ENCODE results near the gene NGF. TPM values are rescaled to one million over a fixed set of nuclear protein-coding genes. Genes with fewer than 3 reads are reported as not detected.
A peak's percentile ranks its signal among the peaks of the same experiment; 100 is the strongest.

NGF gene
- total and polyA plus RNA-seq, 2 of the 4 experiments (the other 2 are of a cell fraction): 12.5 to 21.7 TPM

DNA sequence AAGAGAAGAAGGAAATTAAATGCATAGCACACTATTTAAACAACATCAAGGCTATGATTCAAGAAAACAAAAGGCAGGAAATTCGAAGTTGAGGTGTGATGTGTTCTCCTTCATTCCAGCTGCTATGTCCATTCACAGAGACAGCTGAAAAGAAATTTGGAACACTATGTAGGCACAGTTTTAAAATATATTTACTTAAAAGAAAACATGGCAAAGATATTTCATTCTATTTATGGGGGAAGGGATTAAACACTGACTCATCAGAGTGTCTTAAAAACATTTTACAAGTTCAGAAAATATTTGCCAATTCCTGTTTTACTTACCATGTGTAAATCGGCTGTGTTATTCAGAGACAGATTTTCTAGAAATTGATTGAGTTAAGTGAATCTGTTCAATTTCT, 39.4 kb upstream of the NGF start:
- H4K5ac ChIP-seq (ENCODE audit: low read depth, low read length): no peak overlapping the region
- H3K14ac ChIP-seq (replicated peaks; ENCODE audit: low read depth, low read length): 0 out of 2 replicates have a peak overlapping the region, but pooled peaks have one; percentile 21
- DNase-seq: peak; percentile 53
- peak; percentile 59 for ATAC-seq (ENCODE audit: low read depth)
- H3K18ac ChIP-seq (ENCODE audit: low read depth, low read length): peak overlapping the region; percentile 42; the same call in 1 of the 2 replicates
- no peak overlapping the region for H3K27ac ChIP-seq (ENCODE audit: insufficient read depth, low read length)
- in situ Hi-C loops (cut with MboI; ENCODE audit: low sequenced_read_pairs) (no loop called here), dilution Hi-C loops (cut with HindIII; ENCODE audit: low sequenced_read_pairs, unreplicated experiment) (no loop called here), intact Hi-C loops (cut with micrococcal nuclease) (no loop called here)
- no peak overlapping the region for H2AFZ ChIP-seq (replicated peaks; ENCODE audit: low read length, poor library complexity)
- H2BK120ac ChIP-seq (ENCODE audit: low read depth, low read length): no peak overlapping the region; the same call in none of the 2 replicates
- ChIA-PET CTCF (no interaction called here), POLR2A (ENCODE audit: unreplicated experiment) (no interaction called here)
- no peak overlapping the region for H3K4ac ChIP-seq (ENCODE audit: low read depth, low read length)
- peak overlapping the region; percentile 45; the same call in 1 of the 2 replicates for H3K9ac ChIP-seq (ENCODE audit: low read depth, low read length)
- no peaks in the 10 kb centered on the region for H3K36me3 ChIP-seq (ENCODE audit: control insufficient read depth, insufficient read depth, low read length)
- TF ChIP-seq POLR2A (IDR thresholded peaks at IDR 0.05; ENCODE audit: low read depth, low read length) (no peak), MAZ (IDR thresholded peaks at IDR 0.05; ENCODE audit: borderline replicate concordance, low read depth, low read length) (no peak), MAFK (IDR thresholded peaks at IDR 0.05; ENCODE audit: low read depth, low read length) (no peak), CEBPB (IDR thresholded peaks at IDR 0.05; ENCODE audit: low read depth, low read length) (no peak), CHD1 (IDR thresholded peaks at IDR 0.05; ENCODE audit: low read depth, low read length) (no peak), RCOR1 (IDR thresholded peaks at IDR 0.05; ENCODE audit: insufficient replicate concordance, low read length) (no peak), SMC3 (IDR thresholded peaks at IDR 0.05; ENCODE audit: low read depth, low read length) (no peak), FOS (IDR thresholded peaks at IDR 0.05; ENCODE audit: low read depth, low read length) (no peak; the same call in 1 of the 2 replicates), BHLHE40 (IDR thresholded peaks at IDR 0.05; ENCODE audit: low read depth, low read length) (no peak), NFE2L2 (IDR thresholded peaks at IDR 0.05; ENCODE audit: low read depth, low read length) (no peak)
- TF ChIP-seq, protein P1, sequence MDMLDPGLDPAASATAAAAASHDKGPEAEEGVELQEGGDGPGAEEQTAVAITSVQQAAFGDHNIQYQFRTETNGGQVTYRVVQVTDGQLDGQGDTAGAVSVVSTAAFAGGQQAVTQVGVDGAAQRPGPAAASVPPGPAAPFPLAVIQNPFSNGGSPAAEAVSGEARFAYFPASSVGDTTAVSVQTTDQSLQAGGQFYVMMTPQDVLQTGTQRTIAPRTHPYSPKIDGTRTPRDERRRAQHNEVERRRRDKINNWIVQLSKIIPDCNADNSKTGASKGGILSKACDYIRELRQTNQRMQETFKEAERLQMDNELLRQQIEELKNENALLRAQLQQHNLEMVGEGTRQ (IDR thresholded peaks at IDR 0.05; ENCODE audit: low read depth, low read length): no peak
- TF ChIP-seq, protein P2, sequence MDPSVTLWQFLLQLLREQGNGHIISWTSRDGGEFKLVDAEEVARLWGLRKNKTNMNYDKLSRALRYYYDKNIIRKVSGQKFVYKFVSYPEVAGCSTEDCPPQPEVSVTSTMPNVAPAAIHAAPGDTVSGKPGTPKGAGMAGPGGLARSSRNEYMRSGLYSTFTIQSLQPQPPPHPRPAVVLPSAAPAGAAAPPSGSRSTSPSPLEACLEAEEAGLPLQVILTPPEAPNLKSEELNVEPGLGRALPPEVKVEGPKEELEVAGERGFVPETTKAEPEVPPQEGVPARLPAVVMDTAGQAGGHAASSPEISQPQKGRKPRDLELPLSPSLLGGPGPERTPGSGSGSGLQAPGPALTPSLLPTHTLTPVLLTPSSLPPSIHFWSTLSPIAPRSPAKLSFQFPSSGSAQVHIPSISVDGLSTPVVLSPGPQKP (IDR thresholded peaks at IDR 0.05; ENCODE audit: borderline replicate concordance, low read depth, low read length): no peak
- TF ChIP-seq, protein P3, sequence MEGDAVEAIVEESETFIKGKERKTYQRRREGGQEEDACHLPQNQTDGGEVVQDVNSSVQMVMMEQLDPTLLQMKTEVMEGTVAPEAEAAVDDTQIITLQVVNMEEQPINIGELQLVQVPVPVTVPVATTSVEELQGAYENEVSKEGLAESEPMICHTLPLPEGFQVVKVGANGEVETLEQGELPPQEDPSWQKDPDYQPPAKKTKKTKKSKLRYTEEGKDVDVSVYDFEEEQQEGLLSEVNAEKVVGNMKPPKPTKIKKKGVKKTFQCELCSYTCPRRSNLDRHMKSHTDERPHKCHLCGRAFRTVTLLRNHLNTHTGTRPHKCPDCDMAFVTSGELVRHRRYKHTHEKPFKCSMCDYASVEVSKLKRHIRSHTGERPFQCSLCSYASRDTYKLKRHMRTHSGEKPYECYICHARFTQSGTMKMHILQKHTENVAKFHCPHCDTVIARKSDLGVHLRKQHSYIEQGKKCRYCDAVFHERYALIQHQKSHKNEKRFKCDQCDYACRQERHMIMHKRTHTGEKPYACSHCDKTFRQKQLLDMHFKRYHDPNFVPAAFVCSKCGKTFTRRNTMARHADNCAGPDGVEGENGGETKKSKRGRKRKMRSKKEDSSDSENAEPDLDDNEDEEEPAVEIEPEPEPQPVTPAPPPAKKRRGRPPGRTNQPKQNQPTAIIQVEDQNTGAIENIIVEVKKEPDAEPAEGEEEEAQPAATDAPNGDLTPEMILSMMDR (conservative IDR thresholded peaks at IDR 0.05; ENCODE audit: low read depth, low read length): no peak
- H3K27me3 ChIP-seq (ENCODE audit: control insufficient read depth, insufficient read depth, low read length): no peaks in the 10 kb centered on the region
- BruUV-seq (replicated peaks): no TSS peak
- H3K4me2 ChIP-seq (ENCODE audit: low read depth, low read length): peak overlapping the region; percentile 51
- no peaks in the 10 kb centered on the region for H4K20me1 ChIP-seq (ENCODE audit: insufficient read depth, low read length)
- H3K9me1 ChIP-seq (ENCODE audit: insufficient read depth, low read length): peaks cover 10% of the 10 kb centered on the region
- no peak overlapping the region for H3K56ac ChIP-seq (ENCODE audit: extremely low read depth, insufficient read depth, low read length)
- H2AK5ac ChIP-seq (ENCODE audit: low read depth, low read length): no peak overlapping the region; the same call in 1 of the 2 replicates
- peak overlapping the region; percentile 81; the same call in 1 of the 3 replicates for H2BK15ac ChIP-seq (ENCODE audit: low read depth, low read length)
- H3K23ac ChIP-seq (ENCODE audit: low read depth, low read length): no peak overlapping the region
- no peak overlapping the region; the same call in 1 of the 2 replicates for H2BK20ac ChIP-seq (ENCODE audit: low read depth, low read length)
- no peaks in the 10 kb centered on the region for H3K79me1 ChIP-seq (ENCODE audit: low read depth in 1 of 2, low read length in 2 of 2)
- H4K8ac ChIP-seq (ENCODE audit: low read depth in 2 of 2, low read length in 2 of 2): peak overlapping the region; percentile 26 to 60; a peak in 1 of 4 replicates
- WGBS, 2 experiments (ENCODE audit: extremely low coverage in 2 of 2, insufficient read length in 1 of 2): no CpG with 5 or more reads among the region's 2 CpGs
- no peak overlapping the region for H3K4me3 ChIP-seq (ENCODE audit: insufficient read depth, low read depth, low read length)
- no peak overlapping the region for H2AK9ac ChIP-seq (replicated peaks; ENCODE audit: low read depth, low read length, poor library complexity)
- peaks cover 5% of the 10 kb centered on the region for H3K4me1 ChIP-seq (ENCODE audit: control insufficient read depth, insufficient read depth, low read length)
- H3K9me3 ChIP-seq (ENCODE audit: control insufficient read depth, insufficient read depth, low read length): no peaks in the 10 kb centered on the region
- H2BK5ac ChIP-seq (ENCODE audit: low read depth, low read length, poor library complexity, severe bottlenecking): peak overlapping the region; percentile 28
- no peak overlapping the region for H4K91ac ChIP-seq (ENCODE audit: insufficient read depth, low read depth, low read length)

Measured in IMR-90 (cell line).